D341Med (cell line): Measurements from ENCODE around the gene MED10.
A peak's percentile ranks its signal among the peaks of the same experiment; 100 is the strongest.

Experiments
- DNase-seq: peaks from one replicate; pipeline ENCODE4 v3.0.0; 2012; ENCODE audit warnings: low spot score

MED10 gene, protein sequence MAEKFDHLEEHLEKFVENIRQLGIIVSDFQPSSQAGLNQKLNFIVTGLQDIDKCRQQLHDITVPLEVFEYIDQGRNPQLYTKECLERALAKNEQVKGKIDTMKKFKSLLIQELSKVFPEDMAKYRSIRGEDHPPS

DNA sequence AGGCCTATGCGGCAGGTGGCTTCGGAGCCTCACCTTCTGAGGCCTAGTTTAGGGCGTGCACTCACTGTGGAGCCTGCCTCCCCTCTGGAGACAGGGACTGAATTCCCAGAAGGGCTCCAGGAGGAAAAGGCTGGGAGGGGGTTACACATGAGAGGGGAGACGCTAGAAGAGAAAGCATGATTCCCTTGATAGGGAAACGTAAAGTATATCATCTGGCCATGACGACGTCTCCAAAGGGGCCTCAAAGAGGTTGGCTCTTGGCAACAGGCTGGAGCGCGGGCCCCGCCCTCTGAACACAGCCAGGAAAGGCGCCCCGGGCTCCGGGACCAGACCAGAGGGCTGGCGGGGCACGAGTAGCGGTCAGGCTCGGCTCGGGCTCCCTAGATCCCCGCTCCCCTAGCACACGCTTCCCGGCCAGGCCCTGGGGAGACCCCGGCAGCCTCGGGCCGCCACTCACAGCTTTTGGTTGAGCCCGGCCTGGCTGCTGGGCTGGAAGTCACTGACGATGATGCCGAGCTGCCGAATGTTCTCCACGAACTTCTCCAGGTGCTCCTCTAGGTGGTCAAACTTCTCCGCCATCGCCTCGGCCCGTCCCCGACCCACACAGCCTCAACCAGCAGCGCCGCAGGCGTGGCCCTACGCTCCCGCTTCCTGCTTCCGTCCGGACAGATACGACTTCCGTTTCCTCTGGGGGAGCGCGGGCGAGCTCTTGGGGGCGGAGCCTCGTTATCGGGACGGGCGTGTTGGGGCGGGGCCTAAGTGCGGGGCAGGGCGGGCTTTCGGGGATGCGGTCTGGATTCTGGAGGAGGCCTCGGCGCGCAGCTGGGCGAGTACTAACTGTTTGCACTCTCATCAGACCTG is at the start of gene MED10:
TSS of gene MED10 (minus strand) at position 643 of the 861 bp plus-strand sequence. CDS start at position 579, 64 bp downstream.
- peak; percentile 96 for DNase-seq

DNA sequence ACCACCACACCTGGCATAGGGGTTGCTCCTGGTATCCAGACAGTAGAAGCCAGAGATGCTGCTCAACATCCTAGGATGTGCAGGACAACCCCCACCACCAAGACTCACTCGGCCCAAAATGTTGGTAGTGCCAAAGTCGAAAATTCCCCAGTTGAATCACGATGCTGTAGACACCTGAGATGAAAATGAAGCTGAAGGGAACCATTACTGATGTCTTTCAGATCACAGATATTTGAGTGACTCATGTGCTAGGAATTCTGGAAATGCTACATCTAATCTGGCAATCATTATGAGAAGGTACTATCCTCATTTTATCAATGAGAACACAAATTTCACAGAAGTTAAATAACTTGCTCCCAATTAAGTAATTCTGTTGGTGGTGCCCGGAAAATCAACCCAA is 49.3 kb upstream of the MED10 start:
- DNase-seq = no peak

DNA sequence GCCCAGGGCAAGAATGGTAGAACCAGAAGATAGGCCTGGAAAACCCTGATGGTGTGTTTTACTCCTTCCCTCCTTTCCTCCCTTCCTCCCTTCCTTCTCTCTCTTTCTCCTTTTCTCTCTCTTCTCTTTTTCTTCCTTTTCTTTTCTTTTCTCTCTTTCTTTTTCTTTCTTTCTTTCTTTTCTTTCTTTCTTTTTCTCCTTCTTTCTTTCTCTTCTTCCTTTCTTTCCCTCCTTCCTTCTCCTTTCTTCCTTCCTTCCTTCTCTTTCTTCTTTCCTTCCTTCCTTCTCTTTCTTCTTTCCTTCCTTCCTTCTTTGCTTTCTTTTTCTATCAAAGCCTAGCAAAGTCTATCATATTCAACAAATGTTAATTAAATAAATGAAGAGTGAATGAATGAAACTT is 46.4 kb upstream of the MED10 start:
- DNase-seq = no peak

GRCh38 chr5:6424110-6424659 is 45.8 kb upstream of the MED10 start:
- DNase-seq = no peak

- no peak for DNase-seq
Observed at GRCh38 chr5:6423327-6424109, 45.2 kb upstream of the MED10 start.

GRCh38 chr5:6419340-6419852 is 41.0 kb upstream of the MED10 start:
- no peak for DNase-seq

- DNase-seq = no peak
Observed at GRCh38 chr5:6418679-6419276, 40.4 kb upstream of the MED10 start.

DNA sequence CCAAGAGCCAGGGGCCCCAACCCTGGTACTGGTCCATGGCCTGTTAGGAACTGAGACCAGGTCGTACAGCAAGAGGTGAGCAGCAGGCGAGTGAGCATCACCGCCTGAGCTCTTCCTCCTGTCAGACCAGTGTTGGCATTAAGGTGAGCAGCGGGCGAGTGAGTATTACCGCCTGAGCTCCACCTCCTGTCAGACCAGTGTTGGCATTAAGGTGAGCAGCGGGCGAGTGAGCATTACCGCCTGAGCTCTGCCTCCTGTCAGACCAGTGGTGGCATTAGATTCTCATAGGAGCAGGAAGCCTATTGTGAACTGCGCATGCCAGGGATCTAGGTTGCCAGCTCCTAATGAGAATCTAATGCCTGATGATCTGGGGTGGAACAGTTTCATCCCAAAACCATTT is 39.3 kb upstream of the MED10 start:
- DNase-seq = no peak

DNA sequence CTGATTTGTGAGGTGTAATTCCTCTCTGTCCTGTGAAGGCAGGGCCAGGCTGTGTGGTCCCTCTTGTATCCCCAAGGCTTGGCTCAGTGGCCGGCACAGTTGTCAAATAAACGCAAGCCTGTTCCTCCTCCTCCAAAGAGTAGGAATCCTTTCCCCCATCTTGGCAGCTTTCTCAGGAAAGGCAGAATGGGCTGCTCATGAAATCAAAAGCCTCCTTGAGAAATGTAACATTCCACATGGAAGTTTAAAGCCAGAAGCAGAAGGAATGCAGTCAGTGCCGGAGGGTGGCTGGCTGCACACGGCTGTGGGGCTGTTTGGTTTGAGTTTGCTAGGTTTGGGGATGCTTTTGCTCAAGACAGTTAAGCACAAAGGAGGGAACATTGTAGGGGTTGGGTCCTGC is 34.5 kb upstream of the MED10 start:
- no peak for DNase-seq

GRCh38 chr5:6411141-6411540 is 32.8 kb upstream of the MED10 start:
- DNase-seq = no peak

- DNase-seq = no peak
Observed at GRCh38 chr5:6410421-6410820, 32.1 kb upstream of the MED10 start.

GRCh38 chr5:6408627-6409446 is 30.5 kb upstream of the MED10 start:
- DNase-seq = no peak

- DNase-seq = no peak
Observed at GRCh38 chr5:6408260-6408596, 29.9 kb upstream of the MED10 start.

DNA sequence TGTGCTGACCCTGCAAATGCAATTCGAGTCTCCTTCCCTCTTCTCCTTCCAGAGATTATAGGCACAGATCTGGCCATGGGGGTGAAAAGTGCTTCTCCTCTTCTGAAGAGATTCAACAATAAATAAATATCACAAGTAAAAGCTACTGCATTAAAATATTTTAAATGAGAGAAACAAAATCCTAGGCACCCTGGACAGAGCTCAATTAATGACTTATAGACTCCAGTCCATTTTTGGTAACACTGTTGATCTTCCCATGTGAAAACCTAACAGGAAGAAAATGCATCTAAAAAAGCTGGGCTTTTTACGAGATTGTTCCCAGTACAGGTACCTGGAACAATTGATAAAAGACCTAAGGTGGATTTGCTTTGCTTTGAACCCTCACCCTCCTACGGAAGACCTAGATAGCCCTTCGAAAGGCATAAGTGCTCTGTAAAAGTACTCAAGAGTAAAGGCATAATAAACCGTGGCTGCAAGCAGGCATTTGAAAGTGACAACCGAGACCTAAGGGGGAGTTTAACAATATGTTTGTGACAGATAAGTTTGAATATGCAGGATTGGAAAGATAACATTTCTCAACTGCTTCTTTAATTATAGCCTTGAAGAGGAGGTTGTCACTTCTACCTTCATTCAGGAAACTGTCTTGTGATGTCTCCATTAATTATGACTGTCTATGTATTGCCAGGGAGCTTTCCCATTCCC is 29.4 kb upstream of the MED10 start:
- DNase-seq = no peak

DNA sequence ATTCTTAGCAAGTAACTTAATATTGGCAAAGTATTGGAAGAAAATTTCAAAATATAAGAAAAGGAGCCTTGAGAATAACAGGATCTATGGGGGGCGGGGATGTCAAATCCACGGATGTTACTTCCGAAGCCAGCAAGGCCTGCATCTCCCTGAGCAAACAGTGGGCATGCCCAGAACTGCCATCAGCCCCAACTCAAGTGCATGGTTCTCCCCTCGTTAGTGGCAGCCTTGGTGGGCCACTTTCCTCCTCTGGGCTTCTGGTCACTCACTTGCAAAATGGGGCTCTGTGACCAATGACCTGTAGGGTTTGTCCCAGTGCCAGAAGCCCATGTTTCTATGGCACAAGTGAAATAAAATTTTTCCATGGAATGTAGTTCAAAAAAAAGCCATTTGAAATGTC is 27.2 kb upstream of the MED10 start:
- DNase-seq = no peak

DNA sequence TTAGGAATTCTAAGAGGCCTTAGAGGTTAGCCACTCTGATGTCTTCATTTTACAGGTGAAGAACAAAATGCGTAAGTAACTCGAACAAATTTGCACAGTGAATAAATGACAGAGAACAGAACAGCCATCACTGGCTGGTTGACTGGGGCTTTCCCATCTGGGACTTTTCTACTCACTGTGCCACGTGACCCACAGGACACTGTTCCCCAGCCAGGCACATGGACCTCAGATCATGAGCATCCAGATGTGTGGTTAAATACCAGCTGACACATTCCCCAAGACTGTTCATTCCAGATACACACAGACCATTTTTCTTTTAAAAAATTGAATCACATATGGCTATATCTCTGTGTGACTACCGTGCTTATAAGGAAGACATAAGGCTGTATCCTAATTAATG is 25.8 kb upstream of the MED10 start:
- DNase-seq = no peak

GRCh38 chr5:6403416-6403815 is 25.1 kb upstream of the MED10 start:
- DNase-seq = no peak

DNA sequence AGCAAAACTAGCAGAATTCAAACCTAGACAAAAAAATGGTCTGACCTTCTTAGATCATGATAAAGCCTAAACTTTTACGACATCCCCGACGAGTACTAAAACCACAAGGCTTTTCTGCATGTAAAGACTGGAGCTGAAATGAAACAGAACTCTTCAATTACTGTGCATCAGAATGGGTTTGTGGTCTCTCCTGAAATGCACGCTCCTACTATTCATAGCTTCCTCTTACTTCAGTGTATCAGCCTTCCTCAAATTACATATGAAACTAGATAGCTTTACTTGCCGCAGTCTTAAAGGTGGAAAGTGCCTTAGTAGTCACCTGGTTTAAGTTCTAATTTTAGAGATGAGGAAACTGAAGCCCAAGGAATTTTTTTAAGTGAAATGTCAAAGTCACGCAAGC is 24.6 kb upstream of the MED10 start:
- no peak for DNase-seq

DNA sequence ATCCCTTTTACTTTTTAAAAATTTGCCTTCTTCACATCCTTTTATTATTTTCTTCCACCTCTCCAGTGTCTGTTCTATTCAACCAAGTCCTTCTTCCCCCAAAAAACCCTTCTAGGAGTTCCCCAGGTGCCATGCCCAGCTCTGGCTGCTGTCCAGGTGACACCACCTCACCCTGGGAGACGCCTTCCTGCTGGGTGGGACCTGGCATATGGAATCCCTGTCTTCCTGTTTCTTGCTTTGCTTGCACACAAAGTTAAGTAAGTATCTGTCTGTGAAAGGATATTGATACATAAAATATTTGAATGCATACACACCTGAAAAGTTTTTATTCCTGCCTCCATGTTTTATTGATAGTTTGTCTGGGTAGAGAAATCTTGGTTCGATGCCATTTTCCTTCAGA is 23.1 kb upstream of the MED10 start:
- DNase-seq = no peak

DNA sequence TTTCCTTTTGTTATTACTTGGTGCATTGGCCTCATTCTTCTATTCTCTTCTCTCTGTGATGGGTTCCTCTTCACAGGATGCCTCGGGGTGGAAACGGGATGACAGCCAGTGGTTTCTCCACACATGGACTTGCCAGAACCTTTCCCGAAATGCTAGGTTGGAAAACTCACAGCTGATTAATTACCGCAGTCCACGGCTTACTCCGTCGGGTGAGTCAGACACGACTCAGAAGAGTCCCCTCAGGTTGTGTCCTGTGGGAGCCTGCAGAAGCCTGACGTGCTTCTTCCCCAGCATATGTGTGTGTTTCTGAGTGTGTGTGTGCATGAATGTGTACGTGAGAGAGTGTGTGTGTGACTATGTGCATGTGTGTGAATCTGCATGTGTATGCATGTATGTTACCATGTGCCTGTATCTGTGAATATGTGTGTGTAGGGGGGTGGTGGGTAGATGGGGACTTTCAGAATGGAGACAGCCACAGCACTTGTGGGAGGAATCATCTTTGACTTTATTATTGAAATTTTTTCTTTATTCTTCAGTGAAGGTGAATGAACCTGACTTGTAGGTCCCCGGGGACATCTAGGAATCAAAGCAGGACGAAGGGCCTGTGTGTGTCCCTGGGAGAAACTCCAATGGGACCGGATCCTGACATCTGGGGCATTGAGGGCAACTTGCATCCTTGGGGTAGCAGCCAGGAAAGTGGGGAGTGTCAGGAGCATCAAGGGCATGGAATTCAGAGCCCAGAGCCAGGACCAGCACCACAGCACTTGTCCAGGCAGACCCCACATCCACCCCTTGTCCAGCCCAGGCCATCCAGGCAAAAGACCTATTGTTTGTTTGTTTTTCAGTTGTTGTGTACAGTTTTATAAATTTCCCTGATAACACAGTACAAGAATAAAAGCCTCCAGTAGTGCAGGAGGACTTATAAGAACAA is 21.9 kb upstream of the MED10 start:
- no peak for DNase-seq
